Right kidney (tissue), 1 donor: ENCODE data around the gene METTL24.

Source experiments
- DNase-seq: peaks from one replicate; pipeline ENCODE4 v3.0.0-alpha.2; 2016

Gene METTL24

DNA sequence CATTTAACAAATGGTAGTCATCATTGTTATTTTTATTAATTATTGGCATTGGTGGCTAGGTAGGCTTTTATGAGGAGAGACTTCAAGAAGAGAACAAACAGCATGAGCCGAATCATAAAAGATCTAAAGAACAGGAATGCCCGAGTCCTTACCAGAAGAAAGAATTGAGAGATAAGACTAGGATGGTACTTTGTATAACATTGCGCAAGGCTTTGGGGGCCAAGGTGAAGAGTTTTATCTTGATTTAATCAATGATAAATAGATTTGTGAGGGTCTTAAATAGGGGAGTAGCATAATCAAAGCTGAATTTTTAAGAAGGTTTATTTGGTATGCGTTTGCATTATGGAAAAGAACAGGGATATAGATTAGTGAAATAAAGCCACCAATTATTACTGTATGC is 162.5 kb downstream of the METTL24 start:
- DNase-seq: no peak
